HEK293T (cell line): ENCODE data around the gene ZBTB21.
"Not testable (repeated sequence)": the region's sequence is repeated elsewhere in the genome, so short reads cannot be mapped to it uniquely, and the experiment has no call there.

Source experiments
- CTCF ChIA-PET: fragments of 350-600 bp; formaldehyde crosslinking; extraction: SDS; loops from one replicate; lab custom pipeline; 2021; ENCODE audit warnings: antibody characterized with exemption, inconsistent platforms; lab: Yijun Ruan, JAX
- POLR2A ChIA-PET: fragments of 350-600 bp; formaldehyde crosslinking; extraction: SDS; loops from one replicate; lab custom pipeline; 2020; ENCODE audit warnings: antibody characterized with exemption, inconsistent platforms; lab: Yijun Ruan, JAX
- DNase-seq: peaks from one replicate; pipeline ENCODE4 v3.0.0; 2012; ENCODE audit warnings: mixed read lengths; ENCODE audit errors: extremely low spot score
- ARNT ChIP-seq: fragments of 450-650 bp; IDR thresholded peaks from 2 replicates; pipeline ENCODE4 v1.6.1; 2017; ENCODE audit warnings: mild to moderate bottlenecking
- BHLHE40 ChIP-seq: fragments of 450-650 bp; IDR thresholded peaks from 2 replicates; pipeline ENCODE4 v1.6.1; 2016; ENCODE audit warnings: mild to moderate bottlenecking, moderate library complexity, borderline replicate concordance
- CTBP1 ChIP-seq: fragments of 450-650 bp; IDR thresholded peaks from 2 replicates; pipeline ENCODE4 v1.6.1; 2016; ENCODE audit warnings: borderline replicate concordance
- ELF4 ChIP-seq: fragments of 450-650 bp; IDR thresholded peaks from 2 replicates; pipeline ENCODE4 v1.6.1; 2017; ENCODE audit warnings: antibody characterized with exemption
- FOXA1 ChIP-seq: fragments of 450-650 bp; IDR thresholded peaks from 2 replicates; pipeline ENCODE4 v1.6.1; 2016; ENCODE audit warnings: mild to moderate bottlenecking
- FOXK2 ChIP-seq: fragments of 450-650 bp; IDR thresholded peaks from 2 replicates; pipeline ENCODE4 v1.6.1; 2016; ENCODE audit warnings: mild to moderate bottlenecking
- FOXM1 ChIP-seq: fragments of 450-650 bp; IDR thresholded peaks from 2 replicates; pipeline ENCODE4 v1.6.1; 2017; ENCODE audit warnings: mild to moderate bottlenecking, borderline replicate concordance
- HDGF ChIP-seq: fragments of 450-650 bp; IDR thresholded peaks from 2 replicates; pipeline ENCODE4 v1.6.1; 2017; ENCODE audit warnings: antibody characterized with exemption, borderline replicate concordance
- L3MBTL2 ChIP-seq: fragments of 450-650 bp; conservative IDR thresholded peaks from 2 replicates; pipeline ENCODE4 v1.6.1; 2016; ENCODE audit warnings: mild to moderate bottlenecking
- LEF1 ChIP-seq: fragments of 450-650 bp; IDR thresholded peaks from 2 replicates; pipeline ENCODE4 v1.6.1; 2017; ENCODE audit warnings: mild to moderate bottlenecking, borderline replicate concordance
- NFRKB ChIP-seq: fragments of 450-650 bp; IDR thresholded peaks from 2 replicates; pipeline ENCODE4 v1.6.1; 2016; ENCODE audit warnings: mild to moderate bottlenecking, moderate library complexity
- SP1 ChIP-seq: fragments of 450-650 bp; IDR thresholded peaks from 2 replicates; pipeline ENCODE4 v1.6.1; 2017
- SUZ12 ChIP-seq: fragments of 450-650 bp; IDR thresholded peaks from 2 replicates; pipeline ENCODE4 v1.6.1; 2016; ENCODE audit warnings: mild to moderate bottlenecking
- TARDBP ChIP-seq: fragments of 450-650 bp; IDR thresholded peaks from 2 replicates; pipeline ENCODE4 v1.6.1; 2016
- ZNF384 ChIP-seq: fragments of 450-650 bp; IDR thresholded peaks from 2 replicates; pipeline ENCODE4 v1.6.1; 2016
- TF ChIP-seq, protein P1 (sequence below): fragments of 450-650 bp; IDR thresholded peaks from 2 replicates; pipeline ENCODE4 v1.6.1; 2016

The ZBTB21 gene

DNA sequence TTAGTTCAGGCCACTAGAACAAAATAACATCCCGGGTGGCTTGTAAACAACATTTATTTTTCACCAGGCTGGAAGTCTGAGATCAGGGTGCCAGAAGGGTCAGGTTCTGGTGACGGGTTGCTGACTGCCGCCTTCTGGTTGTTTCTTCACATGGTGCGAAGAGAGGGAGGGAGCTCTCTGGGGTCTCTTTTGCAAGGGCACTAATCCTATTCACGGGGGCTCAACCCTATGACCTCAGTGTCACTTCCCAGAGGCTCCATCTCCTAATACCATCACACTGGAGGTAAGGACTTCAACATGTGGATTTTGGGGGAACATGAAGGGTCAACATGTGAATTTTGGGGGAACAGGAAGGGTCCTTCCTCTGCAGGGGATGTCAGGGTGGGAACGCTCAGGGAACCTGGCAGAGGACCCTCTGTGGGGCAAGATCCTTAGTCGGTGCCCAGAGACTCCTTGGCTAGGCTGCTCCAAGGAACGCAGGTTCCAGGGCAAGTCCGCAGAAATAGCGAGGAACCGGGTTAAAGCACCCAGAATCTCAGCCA is 47.7 kb downstream of the ZBTB21 start:
- POLR2A ChIA-PET = no interaction called here
- CTCF ChIA-PET = interaction anchor here (0.6 to 0.7 kb wide), 2 partner anchors 135 to 445 kb away, joined by 3 to 4 read pairs; no protein-coding TSS in a partner anchor
- no peak for DNase-seq
- TF ChIP-seq, protein P1, sequence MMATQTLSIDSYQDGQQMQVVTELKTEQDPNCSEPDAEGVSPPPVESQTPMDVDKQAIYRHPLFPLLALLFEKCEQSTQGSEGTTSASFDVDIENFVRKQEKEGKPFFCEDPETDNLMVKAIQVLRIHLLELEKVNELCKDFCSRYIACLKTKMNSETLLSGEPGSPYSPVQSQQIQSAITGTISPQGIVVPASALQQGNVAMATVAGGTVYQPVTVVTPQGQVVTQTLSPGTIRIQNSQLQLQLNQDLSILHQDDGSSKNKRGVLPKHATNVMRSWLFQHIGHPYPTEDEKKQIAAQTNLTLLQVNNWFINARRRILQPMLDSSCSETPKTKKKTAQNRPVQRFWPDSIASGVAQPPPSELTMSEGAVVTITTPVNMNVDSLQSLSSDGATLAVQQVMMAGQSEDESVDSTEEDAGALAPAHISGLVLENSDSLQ = no peak
- TF ChIP-seq ZNF384 (no peak), L3MBTL2 (no peak), FOXK2 (no peak), BHLHE40 (no peak), HDGF (no peak), TARDBP (no peak), SP1 (no peak), FOXM1 (no peak), ELF4 (no peak), FOXA1 (no peak), ARNT (no peak), CTBP1 (no peak), SUZ12 (no peak), LEF1 (no peak), NFRKB (no peak)

DNA sequence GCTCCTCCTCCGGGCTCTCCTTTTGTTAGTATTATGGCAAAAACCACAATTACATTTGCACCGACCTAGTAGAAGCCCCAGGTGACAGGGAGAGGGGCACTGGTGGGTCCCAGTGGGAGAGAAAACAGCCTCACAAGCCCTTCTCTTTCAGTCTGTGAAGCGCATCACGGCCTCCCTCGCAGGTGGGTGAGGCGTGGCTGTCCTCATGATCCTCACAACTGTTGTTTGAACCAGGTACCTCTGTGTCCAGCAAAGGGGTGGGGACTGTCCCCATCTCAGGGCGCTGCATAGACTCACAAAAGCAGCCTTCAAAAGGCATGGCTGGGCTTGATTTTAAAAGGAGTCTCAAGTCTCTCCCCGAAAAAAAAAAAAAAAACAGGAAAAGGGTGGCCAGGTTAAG is 48.4 kb downstream of the ZBTB21 start:
- POLR2A ChIA-PET = no interaction called here
- TF ChIP-seq SUZ12 = no peak
- no peak for TF ChIP-seq CTBP1
- TF ChIP-seq ZNF384 = no peak
- no peak for TF ChIP-seq BHLHE40
- TF ChIP-seq ELF4 = no peak
- TF ChIP-seq NFRKB = no peak
- TF ChIP-seq LEF1 = no peak
- no peak for TF ChIP-seq HDGF
- TF ChIP-seq FOXM1 = no peak
- TF ChIP-seq, protein P1 = no peak
- no peak for TF ChIP-seq TARDBP
- no peak for TF ChIP-seq FOXA1
- TF ChIP-seq SP1 = no peak
- no peak for TF ChIP-seq FOXK2
- CTCF ChIA-PET = interaction anchor here (0.6 to 1.6 kb wide), 2 partner anchors 12 to 446 kb away, joined by 3 read pairs; no protein-coding TSS in a partner anchor
- DNase-seq = no peak

DNA sequence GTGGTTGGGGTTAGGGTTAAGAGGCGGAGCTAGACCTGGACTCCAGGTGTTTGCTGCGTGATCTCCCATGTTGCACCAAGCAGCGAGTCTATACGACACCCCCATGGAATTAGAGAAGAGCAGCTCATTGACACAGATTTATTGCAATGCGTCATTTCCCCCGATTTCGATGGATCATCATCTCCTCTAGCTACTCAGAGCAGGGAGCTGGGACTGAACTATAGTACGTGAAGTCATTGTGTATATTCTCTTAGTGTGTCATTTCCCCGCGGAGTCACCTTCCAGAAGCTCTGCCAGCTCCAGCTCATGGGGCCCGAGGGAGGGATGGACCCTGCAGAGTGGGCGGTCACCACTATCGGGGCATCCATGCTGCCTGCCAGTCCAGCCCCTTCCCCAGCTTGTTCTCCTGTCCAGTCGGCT is 48.9 kb downstream of the ZBTB21 start:
- no peak for DNase-seq
- no peak for TF ChIP-seq ZNF384
- TF ChIP-seq HDGF = no peak
- TF ChIP-seq NFRKB = no peak
- TF ChIP-seq CTBP1 = no peak
- TF ChIP-seq FOXM1 = no peak
- no peak for TF ChIP-seq SUZ12
- no peak for TF ChIP-seq FOXK2
- no peak for TF ChIP-seq SP1
- no peak for TF ChIP-seq ELF4
- TF ChIP-seq BHLHE40 = no peak
- no peak for TF ChIP-seq LEF1
- no peak for TF ChIP-seq TARDBP
- TF ChIP-seq, protein P1 = no peak
- no peak for TF ChIP-seq L3MBTL2
- no peak for TF ChIP-seq FOXA1
- no peak for TF ChIP-seq ARNT
- ChIA-PET CTCF (interaction anchor here (1.6 kb wide), 1 partner anchor 13 kb away, joined by 3 read pairs; no protein-coding TSS in a partner anchor), POLR2A (no interaction called here)

DNA sequence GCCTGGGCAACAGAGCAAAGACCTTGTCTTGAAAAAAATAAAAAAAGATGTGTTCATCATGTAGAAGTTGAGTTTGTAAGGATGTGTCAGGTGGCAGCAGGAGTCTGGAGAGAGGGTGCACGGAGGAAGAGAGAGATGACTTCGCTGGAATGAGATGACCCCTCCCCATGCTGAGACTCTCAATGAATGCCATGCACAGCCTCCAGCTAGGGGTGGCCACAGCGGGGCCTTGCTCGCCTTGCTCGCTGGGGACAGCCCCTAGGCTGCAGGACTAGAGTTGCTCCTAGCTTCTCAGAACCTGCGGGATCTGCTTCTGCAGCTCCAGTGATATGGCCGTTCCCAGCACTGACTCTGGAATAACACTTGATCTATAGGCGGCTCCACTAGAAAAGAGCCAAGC is 49.8 kb downstream of the ZBTB21 start:
- CTCF ChIA-PET = interaction anchor here (1.6 kb wide), 1 partner anchor 14 kb away, joined by 3 read pairs; no protein-coding TSS in a partner anchor
- POLR2A ChIA-PET = no interaction called here
- TF ChIP-seq ZNF384 (no peak), TARDBP (no peak), LEF1 (no peak), FOXM1 (no peak), FOXA1 (no peak), ELF4 (no peak), NFRKB (no peak), SP1 (no peak), BHLHE40 (no peak), ARNT (no peak), FOXK2 (no peak), CTBP1 (no peak), L3MBTL2 (no peak), HDGF (no peak), SUZ12 (no peak)
- TF ChIP-seq, protein P1 = no peak
- DNase-seq = no peak

DNA sequence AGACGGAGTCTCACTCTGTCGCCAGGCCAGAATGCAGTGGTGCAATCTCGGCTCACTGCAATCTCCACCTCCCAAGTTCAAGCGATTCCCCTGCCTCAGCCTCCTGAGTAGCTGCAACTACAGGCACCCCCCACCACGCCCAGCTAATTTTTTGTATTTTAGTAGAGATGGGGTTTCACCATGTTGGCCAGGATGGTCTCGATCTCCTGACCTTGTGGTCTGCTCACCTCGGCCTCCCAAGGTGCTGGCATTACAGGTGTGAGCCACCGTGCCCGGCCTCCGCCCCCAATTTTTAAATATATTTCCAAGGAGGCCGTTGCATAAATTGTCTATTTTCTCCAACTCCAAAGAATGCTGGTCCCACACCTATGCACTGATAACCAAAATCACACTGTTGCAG is 50.5 kb downstream of the ZBTB21 start:
- DNase-seq, POLR2A ChIA-PET, CTCF ChIA-PET: not testable (repeated sequence)
